ENCODE measurements around the gene PLCH2.

DNA sequence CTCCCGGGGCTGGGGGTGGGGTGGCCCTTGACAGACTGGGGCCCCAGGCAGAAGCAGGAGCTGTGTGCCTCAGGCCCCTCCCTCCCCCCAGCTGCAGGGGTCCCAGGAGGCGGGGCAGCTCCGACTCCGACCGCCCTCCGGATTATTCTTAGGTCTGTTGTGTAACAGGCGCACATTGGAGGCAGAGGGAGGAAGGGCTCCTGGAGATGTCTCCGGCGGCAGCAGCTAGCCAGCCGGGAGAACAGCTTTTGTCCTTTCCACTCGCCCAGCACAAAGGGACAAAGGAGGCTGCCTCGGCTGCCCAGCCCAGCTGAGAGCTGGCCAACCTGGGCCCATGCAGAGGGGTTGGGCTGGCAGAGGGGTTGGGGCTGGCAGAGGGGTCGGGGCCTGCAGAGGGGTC lies 29.7 kb upstream of the PLCH2 start:
- TF ChIP-seq, protein P1, sequence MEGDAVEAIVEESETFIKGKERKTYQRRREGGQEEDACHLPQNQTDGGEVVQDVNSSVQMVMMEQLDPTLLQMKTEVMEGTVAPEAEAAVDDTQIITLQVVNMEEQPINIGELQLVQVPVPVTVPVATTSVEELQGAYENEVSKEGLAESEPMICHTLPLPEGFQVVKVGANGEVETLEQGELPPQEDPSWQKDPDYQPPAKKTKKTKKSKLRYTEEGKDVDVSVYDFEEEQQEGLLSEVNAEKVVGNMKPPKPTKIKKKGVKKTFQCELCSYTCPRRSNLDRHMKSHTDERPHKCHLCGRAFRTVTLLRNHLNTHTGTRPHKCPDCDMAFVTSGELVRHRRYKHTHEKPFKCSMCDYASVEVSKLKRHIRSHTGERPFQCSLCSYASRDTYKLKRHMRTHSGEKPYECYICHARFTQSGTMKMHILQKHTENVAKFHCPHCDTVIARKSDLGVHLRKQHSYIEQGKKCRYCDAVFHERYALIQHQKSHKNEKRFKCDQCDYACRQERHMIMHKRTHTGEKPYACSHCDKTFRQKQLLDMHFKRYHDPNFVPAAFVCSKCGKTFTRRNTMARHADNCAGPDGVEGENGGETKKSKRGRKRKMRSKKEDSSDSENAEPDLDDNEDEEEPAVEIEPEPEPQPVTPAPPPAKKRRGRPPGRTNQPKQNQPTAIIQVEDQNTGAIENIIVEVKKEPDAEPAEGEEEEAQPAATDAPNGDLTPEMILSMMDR (IDR thresholded peaks at IDR 0.05), result no peak
- no peak for TF ChIP-seq EZH2 (IDR thresholded peaks at IDR 0.05; ENCODE audit: borderline replicate concordance, insufficient read depth, low read depth, low read length, poor library complexity, severe bottlenecking)

Data from B cell (primary cell).